Gastrocnemius medialis (tissue), 4 donors: Measurements from ENCODE around the gene CFHR5. TPM values are rescaled to one million over a fixed set of nuclear protein-coding genes. Genes with fewer than 3 reads are reported as not detected.

Source experiments
- ATAC-seq, 2 donors: fragments of 150-250 bp; one replicate each; pipeline ENCODE4 v1.9.1; 2016
- DNase-seq, 2 donors: peaks; one replicate each; pipeline ENCODE4 v3.0.0-alpha.2; 2019
- H3K27ac ChIP-seq, 4 donors: fragments of 200-600 bp; sonication (generic); 1 replicate in 1 of 4; 2 replicates in 3 of 4; pipeline ENCODE4 v1.5.1; 2016 to 2018; ENCODE audit warnings: mild to moderate bottlenecking in 2 of 4, moderate library complexity in 1 of 4
- H3K27me3 ChIP-seq, 3 donors: fragments of 200-600 bp; sonication (generic) in 2 of 3; 1 replicate in 1 of 3; 2 replicates in 2 of 3; pipeline versions ENCODE4 v1.5.1 to v1.6.0; 2016 to 2019; ENCODE audit warnings: mild to moderate bottlenecking in 1 of 3, moderate library complexity in 1 of 3
- H3K36me3 ChIP-seq, 2 donors: fragments of 200-600 bp; sonication (generic) in 1 of 2; one replicate each; pipeline ENCODE4 v1.5.1; 2017 to 2018
- H3K4me1 ChIP-seq, 2 donors: fragments of 200-600 bp; sonication (generic) in 1 of 2; one replicate each; pipeline ENCODE4 v1.5.1; 2016 to 2017; ENCODE audit warnings: mild to moderate bottlenecking in 2 of 2
- H3K4me3 ChIP-seq, 4 donors: fragments of 200-600 bp; sonication (generic) in 3 of 4; 1 replicate in 1 of 4; 2 replicates in 3 of 4; pipeline ENCODE4 v1.5.1; 2016 to 2019; ENCODE audit warnings: mild to moderate bottlenecking in 2 of 4
- H3K9me3 ChIP-seq, 3 donors: fragments of 200-600 bp; sonication (generic) in 2 of 3; 1 replicate in 1 of 3; 2 replicates in 2 of 3; pipeline ENCODE4 v1.5.1; 2016 to 2019
- CTCF ChIP-seq, 5 experiments: fragments of 450-650 bp in 3 of 5; fragments of 200-600 bp in 2 of 5; sonication (generic) in 2 of 5; IDR thresholded peaks in 4 of 5; conservative IDR thresholded peaks in 1 of 5; 1 replicate in 4 of 5; 2 replicates in 1 of 5; pipeline ENCODE4 v1.5.1; 2016 to 2019; ENCODE audit warnings: antibody characterized with exemption in 5 of 5, mild to moderate bottlenecking in 3 of 5, moderate library complexity in 3 of 5
- POLR2A ChIP-seq, 2 donors: fragments of 450-650 bp; IDR thresholded peaks; one replicate each; pipeline ENCODE4 v1.6.1; 2017; ENCODE audit warnings: antibody characterized with exemption in 2 of 2, mild to moderate bottlenecking in 2 of 2, moderate library complexity in 2 of 2
- in situ Hi-C, 4 donors: fragments of 200-750 bp; cut with MboI; loops; one replicate each; pipeline versions ENCODE4 v1.15.0 to v1.8.0; 2017; ENCODE audit warnings: low sequenced_read_pairs in 4 of 4
- intact Hi-C: fragments of 100-400 bp; cut with DNase I; formaldehyde crosslinking; loops from one replicate; pipeline ENCODE4 v1.15.1; 2023; ENCODE audit warnings: low total_unique reads
- total RNA-seq, 4 donors: library from RNA; depleted of rRNA; stranded (reverse); fragments of >200 nt; gene quantifications; one replicate each; pipeline versions ENCODE4 v1.1.0 to v1.2.3, GENCODE V29; 2016

The CFHR5 gene
- total RNA-seq, 4 donors from 2014 or later: not detected

GRCh38 chr1:196954778-196955177, 22.6 kb upstream of the CFHR5 start:
- Histone ChIP-seq H3K36me3 (no peaks in the 10 kb centered on the region), H3K4me1 (no peaks in the 10 kb centered on the region), H3K4me3 (no peak overlapping the region), H3K27ac (no peak overlapping the region), H3K27me3 (no peaks in the 10 kb centered on the region), H3K9me3 (no peaks in the 10 kb centered on the region)
- DNase-seq: no peak
- TF ChIP-seq CTCF (IDR thresholded peaks at IDR 0.05 in 4 of 5, conservative IDR thresholded peaks at IDR 0.05 in 1 of 5) (no peak), POLR2A (IDR thresholded peaks at IDR 0.05) (no peak)
- no peak for ATAC-seq
- intact Hi-C loops: no loop called here
- in situ Hi-C loops: no loop called here

- in situ Hi-C loops: no loop called here
Observed at GRCh38 chr1:196955926-196956325, 21.4 kb upstream of the CFHR5 start.

GRCh38 chr1:196960854-196961253, 16.5 kb upstream of the CFHR5 start:
- intact Hi-C loops: no loop called here
- H3K36me3 ChIP-seq: no peaks in the 10 kb centered on the region
- no peaks in the 10 kb centered on the region for H3K27me3 ChIP-seq
- in situ Hi-C loops: no loop called here
- no peaks in the 10 kb centered on the region for H3K9me3 ChIP-seq
- no peak for DNase-seq
- H3K4me3 ChIP-seq: no peak overlapping the region
- no peak for TF ChIP-seq POLR2A (IDR thresholded peaks at IDR 0.05)
- no peak for TF ChIP-seq CTCF (IDR thresholded peaks at IDR 0.05 in 4 of 5, conservative IDR thresholded peaks at IDR 0.05 in 1 of 5)
- no peak for ATAC-seq
- H3K27ac ChIP-seq: no peak overlapping the region
- H3K4me1 ChIP-seq: no peaks in the 10 kb centered on the region

More at GRCh38 chr1:196955926-196956325, 21.4 kb upstream of the CFHR5 start:
- DNase-seq: no peak
- Histone ChIP-seq H3K4me1 (no peaks in the 10 kb centered on the region), H3K27ac (no peak overlapping the region), H3K9me3 (no peaks in the 10 kb centered on the region), H3K4me3 (no peak overlapping the region), H3K27me3 (no peaks in the 10 kb centered on the region), H3K36me3 (no peaks in the 10 kb centered on the region)
- ATAC-seq: no peak
- intact Hi-C loops: no loop called here
- no peak for TF ChIP-seq CTCF (IDR thresholded peaks at IDR 0.05 in 4 of 5, conservative IDR thresholded peaks at IDR 0.05 in 1 of 5)

GRCh38 chr1:196970182-196970581, 7.2 kb upstream of the CFHR5 start:
- no peak for TF ChIP-seq POLR2A (IDR thresholded peaks at IDR 0.05)
- TF ChIP-seq CTCF (IDR thresholded peaks at IDR 0.05 in 4 of 5, conservative IDR thresholded peaks at IDR 0.05 in 1 of 5): no peak
- no peak overlapping the region for H3K4me3 ChIP-seq
- H3K27ac ChIP-seq: no peak overlapping the region
- in situ Hi-C loops: no loop called here
- H3K27me3 ChIP-seq: no peaks in the 10 kb centered on the region
- DNase-seq (no peak), ATAC-seq (no peak)
- intact Hi-C loops: no loop called here
- H3K36me3 ChIP-seq: no peaks in the 10 kb centered on the region
- H3K9me3 ChIP-seq: no peaks in the 10 kb centered on the region
- no peaks in the 10 kb centered on the region for H3K4me1 ChIP-seq

- intact Hi-C loops (no loop called here), in situ Hi-C loops (no loop called here)
- DNase-seq: no peak
- Histone ChIP-seq H3K9me3 (no peaks in the 10 kb centered on the region), H3K27ac (no peak overlapping the region), H3K4me1 (no peaks in the 10 kb centered on the region), H3K27me3 (no peaks in the 10 kb centered on the region), H3K4me3 (no peak overlapping the region), H3K36me3 (no peaks in the 10 kb centered on the region)
- no peak for ATAC-seq
- no peak for TF ChIP-seq CTCF (IDR thresholded peaks at IDR 0.05 in 4 of 5, conservative IDR thresholded peaks at IDR 0.05 in 1 of 5)
- no peak for TF ChIP-seq POLR2A (IDR thresholded peaks at IDR 0.05)
Observed at GRCh38 chr1:196976278-196976677, 1.1 kb upstream of the CFHR5 start.
